ENCODE data around the gene S100A9.
A peak's percentile ranks its signal among the peaks of the same experiment; 100 is the strongest.

GRCh38 chr1:153312570-153313186 lies 45.0 kb upstream of the S100A9 start, which contains the start of gene PGLYRP3:
- TF ChIP-seq ZNF274 (IDR thresholded peaks at IDR 0.05; ENCODE audit: borderline replicate concordance, extremely low read depth, low read length) (no peak), GABPA (IDR thresholded peaks at IDR 0.05; ENCODE audit: borderline replicate concordance, insufficient read depth, low read length) (no peak), CTCF (IDR thresholded peaks at IDR 0.05; ENCODE audit: control extremely low read depth in 1 of 3, insufficient read depth in 1 of 3, low read depth in 1 of 3, low read length in 3 of 3) (peak; percentile 12 to 20 (median 15); a peak in 2 of 4 replicates), EZH2 (IDR thresholded peaks at IDR 0.05; ENCODE audit: low read depth, low read length, severe bottlenecking) (no peak), HDAC2 (IDR thresholded peaks at IDR 0.05; ENCODE audit: borderline replicate concordance in 1 of 2, low read depth in 2 of 2, low read length in 2 of 2) (no peak), CHD2 (IDR thresholded peaks at IDR 0.05; ENCODE audit: low read length) (no peak)
